Liver (tissue), 3 donors: ENCODE data around the gene MYO16.

Source experiments
- FOXA1 ChIP-seq: IDR thresholded peaks from 2 replicates; pipeline ENCODE4 v1.6.1; 2016; ENCODE audit warnings: antibody characterized with exemption
- GABPA ChIP-seq, 2 donors: IDR thresholded peaks in 1 of 2; conservative IDR thresholded peaks in 1 of 2; 2 replicates each; pipeline ENCODE4 v1.6.1; 2016; ENCODE audit warnings: antibody characterized with exemption in 2 of 2, mild to moderate bottlenecking in 1 of 2, moderate library complexity in 1 of 2
- REST ChIP-seq: IDR thresholded peaks from 2 replicates; pipeline ENCODE4 v1.6.1; 2016; ENCODE audit warnings: antibody characterized with exemption, mild to moderate bottlenecking
- YY1 ChIP-seq: IDR thresholded peaks from 2 replicates; pipeline ENCODE4 v1.6.1; 2016; ENCODE audit warnings: antibody characterized with exemption, mild to moderate bottlenecking
- TF ChIP-seq, protein P1 (sequence below): fragments of 150-350 bp; IDR thresholded peaks from 2 replicates; pipeline ENCODE4 v1.5.1; 2017; ENCODE audit warnings: improper control_type of control experiment, low read depth, low read length; ENCODE audit not compliant: missing input control
- donor health status: healthy.
- donor health status: healthy.

GRCh38 chr13:109110159-109110558 lies 480.7 kb downstream of the MYO16 start:
- no peak for TF ChIP-seq REST
- TF ChIP-seq, protein P1, sequence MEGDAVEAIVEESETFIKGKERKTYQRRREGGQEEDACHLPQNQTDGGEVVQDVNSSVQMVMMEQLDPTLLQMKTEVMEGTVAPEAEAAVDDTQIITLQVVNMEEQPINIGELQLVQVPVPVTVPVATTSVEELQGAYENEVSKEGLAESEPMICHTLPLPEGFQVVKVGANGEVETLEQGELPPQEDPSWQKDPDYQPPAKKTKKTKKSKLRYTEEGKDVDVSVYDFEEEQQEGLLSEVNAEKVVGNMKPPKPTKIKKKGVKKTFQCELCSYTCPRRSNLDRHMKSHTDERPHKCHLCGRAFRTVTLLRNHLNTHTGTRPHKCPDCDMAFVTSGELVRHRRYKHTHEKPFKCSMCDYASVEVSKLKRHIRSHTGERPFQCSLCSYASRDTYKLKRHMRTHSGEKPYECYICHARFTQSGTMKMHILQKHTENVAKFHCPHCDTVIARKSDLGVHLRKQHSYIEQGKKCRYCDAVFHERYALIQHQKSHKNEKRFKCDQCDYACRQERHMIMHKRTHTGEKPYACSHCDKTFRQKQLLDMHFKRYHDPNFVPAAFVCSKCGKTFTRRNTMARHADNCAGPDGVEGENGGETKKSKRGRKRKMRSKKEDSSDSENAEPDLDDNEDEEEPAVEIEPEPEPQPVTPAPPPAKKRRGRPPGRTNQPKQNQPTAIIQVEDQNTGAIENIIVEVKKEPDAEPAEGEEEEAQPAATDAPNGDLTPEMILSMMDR, result no peak
- no peak for TF ChIP-seq FOXA1
- TF ChIP-seq GABPA (IDR thresholded peaks at IDR 0.05 in 1 of 2, conservative IDR thresholded peaks at IDR 0.05 in 1 of 2), result no peak
- TF ChIP-seq YY1, result no peak
